Immature natural killer cell (primary cell): ENCODE measurements around the gene NUMA1. TPM values are rescaled to one million over a fixed set of nuclear protein-coding genes. Genes with fewer than 3 reads are reported as not detected.

Source experiments
- DNase-seq, 3 donors: peaks; one replicate each; pipeline ENCODE4 v3.0.0; 2022; ENCODE audit warnings: mixed read lengths in 1 of 3
- H3K27ac Mint-ChIP-seq, 6 donors: one replicate each; pipeline ENCODE4 v1.8.0; 2020; ENCODE audit warnings: mixed read lengths in 6 of 6, mild to moderate bottlenecking in 5 of 6, inconsistent platforms in 4 of 6, moderate library complexity in 3 of 6
- H3K27me3 Mint-ChIP-seq, 3 donors: one replicate each; pipeline ENCODE4 v1.8.0; 2020 to 2021; ENCODE audit warnings: low read depth in 3 of 3, mild to moderate bottlenecking in 3 of 3, mixed read lengths in 3 of 3, moderate library complexity in 3 of 3, inconsistent platforms in 1 of 3
- H3K36me3 Mint-ChIP-seq, 3 donors: one replicate each; pipeline ENCODE4 v1.8.0; 2020; ENCODE audit warnings: mixed read lengths in 3 of 3, inconsistent platforms in 2 of 3, mild to moderate bottlenecking in 2 of 3
- H3K4me1 Mint-ChIP-seq, 2 donors: one replicate each; pipeline ENCODE4 v1.8.0; 2020; ENCODE audit warnings: inconsistent platforms in 2 of 2, mild to moderate bottlenecking in 2 of 2, mixed read lengths in 2 of 2, moderate library complexity in 1 of 2
- H3K4me3 Mint-ChIP-seq, 5 donors: one replicate each; pipeline ENCODE4 v1.8.0; 2020; ENCODE audit warnings: mild to moderate bottlenecking in 5 of 5, mixed read lengths in 5 of 5, inconsistent platforms in 3 of 5, moderate library complexity in 3 of 5
- H3K9me3 Mint-ChIP-seq, 6 donors: one replicate each; pipeline ENCODE4 v1.8.0; 2020; ENCODE audit warnings: mild to moderate bottlenecking in 6 of 6, mixed read lengths in 6 of 6, inconsistent platforms in 4 of 6, moderate library complexity in 3 of 6
- polyA plus RNA-seq, 3 donors: library from polyadenylated mRNA; unstranded; fragments of 300-500 nt; fragmentation: Illumina TruSeq; gene quantifications; one replicate each; pipeline ENCODE4 v1.2.3, GENCODE V29; 2021

The NUMA1 gene
- polyA plus RNA-seq, 3 donors from 2014 or later, result 2.7 to 92.5 (median 10.5) TPM

DNA sequence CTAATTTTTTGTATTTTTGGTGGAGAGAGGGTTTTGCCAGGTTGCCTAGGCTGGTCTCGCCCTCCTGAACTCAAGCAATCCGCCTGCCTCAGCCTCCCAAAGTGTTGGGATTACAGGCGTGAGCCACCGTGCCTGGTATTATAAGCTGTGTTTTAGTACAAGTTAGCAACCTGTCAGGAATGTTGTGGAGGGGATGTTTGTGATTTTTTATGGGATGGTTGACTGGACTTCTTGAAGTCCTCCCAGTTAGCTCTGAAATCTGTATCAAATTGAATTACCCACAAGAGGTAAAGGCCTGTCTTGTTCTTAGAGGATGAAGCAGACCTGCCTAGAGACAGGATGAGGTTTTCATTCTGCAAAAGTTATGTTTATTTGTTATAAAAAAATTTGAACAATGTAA lies 115.7 kb downstream of the NUMA1 start:
- no peak for DNase-seq
- Mint-ChIP-seq H3K9me3 (no peaks in the 10 kb centered on the region), H3K27ac (no peak overlapping the region), H3K4me1 (peaks cover 9 to 21% of the 10 kb centered on the region in 2 donors), H3K4me3 (no peak overlapping the region), H3K27me3 (no peaks in the 10 kb centered on the region), H3K36me3 (peaks cover 10 to 25% (median 12%) of the 10 kb centered on the region in 3 donors)

DNA sequence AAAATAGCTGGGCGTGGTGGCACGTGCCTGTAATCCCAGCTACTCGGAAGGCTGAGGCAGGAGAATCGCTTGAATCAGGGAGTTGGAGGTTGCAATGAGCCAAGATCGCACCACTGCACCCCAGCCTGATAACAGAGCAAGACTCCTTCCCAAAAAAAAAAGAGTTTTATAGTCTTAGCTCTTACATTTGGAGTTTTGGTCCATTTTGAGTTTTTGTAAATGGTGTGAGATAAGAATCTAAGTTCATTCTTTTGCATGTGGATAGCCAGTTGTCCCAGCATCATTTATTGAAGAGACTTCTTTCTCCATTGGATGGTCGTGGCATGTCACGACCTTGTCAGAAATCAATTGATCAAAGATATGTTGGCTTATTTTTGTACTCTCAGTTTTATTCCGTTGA lies 116.9 kb downstream of the NUMA1 start:
- DNase-seq, result no peak
- Mint-ChIP-seq H3K4me1 (peaks cover 9 to 21% of the 10 kb centered on the region in 2 donors), H3K4me3 (no peak overlapping the region), H3K27me3 (no peaks in the 10 kb centered on the region), H3K27ac (no peak overlapping the region), H3K9me3 (no peaks in the 10 kb centered on the region), H3K36me3 (peaks cover 9 to 23% (median 12%) of the 10 kb centered on the region in 3 donors)

DNA sequence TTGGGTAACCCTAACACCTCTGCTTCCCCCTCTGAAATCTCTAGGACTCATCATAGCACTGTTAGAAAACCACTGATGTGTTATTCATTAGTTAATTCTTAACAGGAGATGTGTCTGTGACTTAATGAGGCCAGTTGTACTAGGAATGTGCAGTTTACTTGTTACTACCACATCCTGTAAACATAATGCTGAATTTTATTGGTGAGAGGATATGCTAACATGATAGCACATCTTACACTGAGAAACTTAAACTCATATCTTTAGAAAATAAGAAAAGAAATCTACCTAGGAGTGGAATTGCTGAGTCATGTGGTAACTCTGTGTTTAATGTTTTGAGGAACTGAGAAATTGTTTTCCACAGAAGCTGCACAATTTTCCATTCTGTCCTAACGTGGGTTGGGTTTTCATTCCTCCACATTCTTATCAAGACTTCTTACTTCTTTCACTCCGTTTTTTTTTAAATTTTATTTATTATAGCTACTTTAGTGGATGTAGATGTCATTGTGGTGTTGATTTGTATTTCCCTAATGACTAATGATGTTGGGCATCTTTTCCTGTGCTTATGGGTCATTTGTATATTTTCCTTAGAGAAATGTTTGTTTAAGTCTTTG lies 117.8 kb downstream of the NUMA1 start:
- H3K36me3 Mint-ChIP-seq, result peaks cover 8 to 19% (median 9%) of the 10 kb centered on the region in 3 donors
- no peaks in the 10 kb centered on the region for H3K9me3 Mint-ChIP-seq
- DNase-seq, result peak in 2 of 3 donors; percentile 2 to 23
- H3K4me3 Mint-ChIP-seq, result peak overlapping the region in 1 of 5 donors; percentile 40
- peak overlapping the region; percentile 5 to 81 (median 52) for H3K27ac Mint-ChIP-seq
- H3K27me3 Mint-ChIP-seq, result no peaks in the 10 kb centered on the region
- H3K4me1 Mint-ChIP-seq, result peaks cover 9 to 30% of the 10 kb centered on the region in 2 donors

DNA sequence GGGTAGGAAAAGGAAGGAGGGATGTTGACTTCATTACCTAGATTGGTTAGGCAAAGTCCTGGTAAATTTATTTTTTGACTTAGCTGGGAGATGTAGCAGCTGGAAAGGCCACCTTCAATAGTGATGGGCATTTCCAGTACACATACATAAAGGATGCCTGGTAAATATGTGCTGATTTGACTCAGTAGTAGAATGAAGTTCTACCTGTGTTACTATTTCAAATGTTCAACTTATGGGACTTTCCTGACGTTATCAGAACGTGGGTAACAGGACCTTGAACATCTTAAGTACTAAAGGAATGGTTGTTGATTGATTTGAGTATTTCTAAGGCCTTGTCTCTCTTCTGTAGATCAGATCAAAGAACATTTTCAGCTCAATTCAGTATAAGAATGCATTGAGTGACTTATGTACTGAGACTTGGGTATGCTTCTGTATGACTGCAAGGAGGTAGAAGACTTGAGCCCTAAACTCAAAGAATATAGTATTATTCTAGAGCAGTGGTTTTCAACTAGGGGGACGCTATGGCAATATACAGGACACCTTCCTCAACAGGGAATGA lies 124.4 kb downstream of the NUMA1 start:
- Mint-ChIP-seq H3K27me3 (no peaks in the 10 kb centered on the region), H3K4me3 (no peak overlapping the region), H3K27ac (no peak overlapping the region), H3K36me3 (peaks cover 3 to 6% (median 5%) of the 10 kb centered on the region in 3 donors), H3K9me3 (no peaks in the 10 kb centered on the region), H3K4me1 (peaks cover 13 to 24% of the 10 kb centered on the region in 2 donors)
- DNase-seq, result no peak

Other genes starting within 250 kb of the NUMA1 start
- gene DEFB108B, start 247.3 kb downstream of the NUMA1 start, polyA plus RNA-seq, result not detected
- not detected for gene DEFB131B, start 202.1 kb downstream of the NUMA1 start, polyA plus RNA-seq
- gene XNDC1N, start 151.9 kb downstream of the NUMA1 start, polyA plus RNA-seq, result 1 to 10 TPM; 4.0 to 5.0 (median 4.5) TPM
- 10 to 100 TPM in 2 of 3 donors, 1 to 10 TPM in 1; 9.8 to 16.0 (median 13.4) TPM for gene RNF121, start 151.5 kb downstream of the NUMA1 start, polyA plus RNA-seq
- gene IL18BP, start 81.6 kb downstream of the NUMA1 start, polyA plus RNA-seq, result 10 to 100 TPM in 1 of 3 donors, 1 to 10 TPM in 2; 6.0 to 22.6 (median 8.6) TPM
- gene LRRC51, start 308 bp upstream of the NUMA1 start, polyA plus RNA-seq, result 1 to 10 TPM in 2 of 3 donors, not detected in 1; 3.4 to 4.7 TPM
- 100 to 1,000 TPM; 110 to 181 (median 138) TPM for gene LAMTOR1, start 22.8 kb upstream of the NUMA1 start, polyA plus RNA-seq
- not detected for gene TOMT, start 25.4 kb upstream of the NUMA1 start, polyA plus RNA-seq
- 10 to 100 TPM; 70.9 to 76.7 (median 75.2) TPM for gene ANAPC15, start 32.2 kb upstream of the NUMA1 start, polyA plus RNA-seq
- gene FOLR3, start 55.2 kb upstream of the NUMA1 start, polyA plus RNA-seq, result under 1 TPM in 1 of 3 donors, not detected in 2; 0.28 TPM
- gene FOLR1, start 111.6 kb upstream of the NUMA1 start, polyA plus RNA-seq, result not detected
- gene FOLR2, start 136.3 kb upstream of the NUMA1 start, polyA plus RNA-seq, result 1 to 10 TPM in 1 of 3 donors, not detected in 2; 1.2 TPM
- 10 to 100 TPM in 1 of 3 donors, 1 to 10 TPM in 2; 3.5 to 13.8 (median 5.8) TPM for gene INPPL1, start 144.2 kb upstream of the NUMA1 start, polyA plus RNA-seq
- not detected for gene PHOX2A, start 163.6 kb upstream of the NUMA1 start, polyA plus RNA-seq